OCI-LY1 (cell line): ENCODE data around the gene FAM107B.

Experiments
- H2AFZ ChIP-seq: fragments of 200-600 bp; sonication (generic), shearing (Covaris generic); 2 replicates; pipeline ENCODE4 v1.6.0; 2014; ENCODE audit warnings: antibody characterized with exemption, mild to moderate bottlenecking, low read length
- H3F3A ChIP-seq: fragments of 200-600 bp; sonication (generic), shearing (Covaris generic); 2 replicates; pipeline ENCODE4 v1.6.0; 2014; ENCODE audit warnings: mild to moderate bottlenecking, antibody characterized with exemption, low read length, moderate library complexity; ENCODE audit not compliant: insufficient read depth
- H3K27ac ChIP-seq: fragments of 200-600 bp; sonication (generic); 2 replicates; pipeline ENCODE4 v1.5.1; 2014; ENCODE audit warnings: low read length, mixed run types, mild to moderate bottlenecking, low read depth; ENCODE audit not compliant: poor library complexity, severe bottlenecking
- H3K27me3 ChIP-seq: fragments of 200-600 bp; sonication (generic); 2 replicates; pipeline ENCODE4 v1.6.0; 2014; ENCODE audit warnings: antibody characterized with exemption, mild to moderate bottlenecking, low read length, moderate library complexity; ENCODE audit not compliant: insufficient read depth
- H3K36me3 ChIP-seq: fragments of 200-600 bp; sonication (generic); 2 replicates; pipeline ENCODE4 v1.6.1; 2014; ENCODE audit warnings: mild to moderate bottlenecking, antibody characterized with exemption, low read length, moderate library complexity, mixed read lengths; ENCODE audit not compliant: insufficient read depth
- H3K4me1 ChIP-seq: fragments of 200-600 bp; sonication (generic); 2 replicates; pipeline ENCODE4 v1.5.1; 2014; ENCODE audit warnings: mild to moderate bottlenecking, low read length, moderate library complexity; ENCODE audit not compliant: insufficient read depth, severe bottlenecking
- H3K4me2 ChIP-seq: fragments of 200-600 bp; sonication (generic), shearing (Covaris generic); 2 replicates; pipeline ENCODE4 v1.6.1; 2014; ENCODE audit warnings: low read length
- H3K4me3 ChIP-seq: fragments of 200-600 bp; sonication (generic); 2 replicates; pipeline ENCODE4 v1.5.1; 2014; ENCODE audit warnings: low read length, low read depth, mild to moderate bottlenecking, mixed read lengths; ENCODE audit not compliant: poor library complexity, severe bottlenecking
- H3K79me2 ChIP-seq: fragments of 200-600 bp; shearing (Covaris generic); 2 replicates; pipeline ENCODE4 v1.6.1; 2016; ENCODE audit warnings: mixed run types, low read length, mixed read lengths; ENCODE audit not compliant: insufficient read depth
- H3K9ac ChIP-seq: fragments of 200-600 bp; sonication (generic), shearing (Covaris generic); 2 replicates; pipeline ENCODE4 v1.6.1; 2014; ENCODE audit warnings: mild to moderate bottlenecking, low read length, mixed read lengths
- H3K9me2 ChIP-seq: fragments of 200-600 bp; sonication (generic), shearing (Covaris generic); 2 replicates; pipeline ENCODE4 v1.6.1; 2014; ENCODE audit warnings: low read depth, mild to moderate bottlenecking, low read length, mixed read lengths
- H3K9me3 ChIP-seq: fragments of 200-600 bp; shearing (Covaris generic); 2 replicates; pipeline ENCODE4 v1.6.1; 2014; ENCODE audit warnings: low read length, mixed read lengths
- H4K20me1 ChIP-seq: fragments of 200-600 bp; sonication (generic), shearing (Covaris generic); 2 replicates; pipeline ENCODE4 v1.6.0; 2016; ENCODE audit warnings: mild to moderate bottlenecking, low read length; ENCODE audit not compliant: insufficient read depth
- CTCF ChIP-seq: fragments of 200-600 bp; sonication (generic), shearing (Covaris generic); IDR thresholded peaks from 2 replicates; pipeline ENCODE4 v1.5.1; 2017; ENCODE audit warnings: mild to moderate bottlenecking, antibody characterized with exemption, low read length, moderate library complexity, mixed read lengths
- EZH2 ChIP-seq: fragments of 200-600 bp; sonication (generic), shearing (Covaris generic); IDR thresholded peaks from 2 replicates; pipeline ENCODE4 v1.8.0; 2017; ENCODE audit warnings: borderline replicate concordance, mixed run types, mild to moderate bottlenecking, antibody characterized with exemption, low read length, moderate library complexity, mixed read lengths

Gene FAM107B

DNA sequence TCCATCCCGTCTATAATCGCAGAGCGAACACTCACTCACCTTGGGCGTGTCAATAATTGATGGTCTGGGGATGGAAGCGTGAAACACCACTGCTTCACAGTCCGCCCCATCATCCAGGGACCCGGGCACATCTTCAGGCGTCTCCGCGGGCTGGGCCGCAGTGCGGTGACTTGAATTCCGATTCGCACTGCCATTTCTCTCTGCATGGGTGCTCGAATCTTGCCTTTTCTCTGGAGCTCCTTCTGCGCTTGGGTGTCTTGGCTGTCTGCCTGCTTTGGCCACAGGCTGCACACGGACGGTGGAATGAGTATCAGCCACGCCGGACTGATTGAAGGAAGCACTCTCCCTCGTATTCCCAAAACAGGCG lies 500 bp downstream of the FAM107B start:
- H3K27ac ChIP-seq: no peak overlapping the region

GRCh38 chr10:14773551-14774213 lies 1.0 kb downstream of the FAM107B start:
- H2AFZ ChIP-seq: no peak overlapping the region
- no peak overlapping the region for H3K4me2 ChIP-seq
- H3F3A ChIP-seq: no peaks in the 10 kb centered on the region
- H4K20me1 ChIP-seq: no peaks in the 10 kb centered on the region
- H3K4me1 ChIP-seq: no peaks in the 10 kb centered on the region
- H3K27ac ChIP-seq: no peak overlapping the region
- no peak for TF ChIP-seq CTCF
- TF ChIP-seq EZH2: no peak
- H3K79me2 ChIP-seq: no peaks in the 10 kb centered on the region
- no peaks in the 10 kb centered on the region for H3K27me3 ChIP-seq
- no peaks in the 10 kb centered on the region for H3K9me3 ChIP-seq
- H3K9me2 ChIP-seq: no peaks in the 10 kb centered on the region
- H3K9ac ChIP-seq: no peak overlapping the region
- H3K4me3 ChIP-seq: no peak overlapping the region
- no peaks in the 10 kb centered on the region; the same call in 1 of the 2 replicates for H3K36me3 ChIP-seq

More for the DNA sequence above, 500 bp downstream of the FAM107B start:
- no peak overlapping the region for H3K4me2 ChIP-seq
- no peaks in the 10 kb centered on the region for H3K9me2 ChIP-seq
- no peaks in the 10 kb centered on the region for H4K20me1 ChIP-seq
- no peaks in the 10 kb centered on the region for H3K4me1 ChIP-seq
- no peak overlapping the region for H2AFZ ChIP-seq
- H3F3A ChIP-seq: no peaks in the 10 kb centered on the region
- no peak overlapping the region for H3K4me3 ChIP-seq
- no peak for TF ChIP-seq EZH2
- TF ChIP-seq CTCF: no peak
- H3K36me3 ChIP-seq: no peaks in the 10 kb centered on the region; the same call in 1 of the 2 replicates
- no peaks in the 10 kb centered on the region for H3K79me2 ChIP-seq
- no peak overlapping the region for H3K9ac ChIP-seq
- H3K27me3 ChIP-seq: no peaks in the 10 kb centered on the region
- H3K9me3 ChIP-seq: no peaks in the 10 kb centered on the region

DNA sequence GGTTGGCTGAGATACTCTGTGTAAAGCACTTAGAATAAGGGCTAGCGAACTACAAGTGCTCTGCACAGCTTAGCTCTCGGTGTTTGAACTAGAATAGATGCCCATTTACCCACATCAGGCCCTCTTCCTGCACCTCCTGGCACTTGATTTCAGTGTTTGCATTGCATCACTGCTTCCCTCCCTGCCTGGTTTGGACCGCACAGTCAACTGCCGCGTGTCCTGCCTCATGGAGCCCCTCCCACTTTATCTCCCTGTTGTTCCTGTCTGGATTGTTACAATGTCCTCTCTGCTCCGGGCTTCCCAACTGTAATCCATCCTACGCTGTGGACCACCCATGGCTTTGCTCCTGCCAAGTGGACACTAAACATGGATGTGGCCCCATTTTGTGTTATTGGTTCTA lies 2.3 kb downstream of the FAM107B start:
- Histone ChIP-seq H3K9ac (no peak overlapping the region), H3K4me2 (no peak overlapping the region), H3K4me1 (no peaks in the 10 kb centered on the region), H3K27ac (no peak overlapping the region), H4K20me1 (no peaks in the 10 kb centered on the region), H3F3A (no peaks in the 10 kb centered on the region), H3K4me3 (no peak overlapping the region), H3K36me3 (no peaks in the 10 kb centered on the region; the same call in 1 of the 2 replicates), H3K27me3 (no peaks in the 10 kb centered on the region), H3K79me2 (no peaks in the 10 kb centered on the region), H3K9me2 (no peaks in the 10 kb centered on the region), H2AFZ (no peak overlapping the region), H3K9me3 (0 out of 2 replicates have a peak, but pooled peaks cover 4% of the 10 kb centered on the region)
- TF ChIP-seq EZH2: no peak
- TF ChIP-seq CTCF: no peak
